Neutrophil (primary cell): ENCODE measurements around the gene ZNF385A.

Experiments used
- H3K27ac ChIP-seq: fragments of 200-600 bp; sonication (generic); 2 replicates; pipeline ENCODE4 v1.5.1; 2016; ENCODE audit warnings: mild to moderate bottlenecking, moderate library complexity
- H3K27me3 ChIP-seq: fragments of 200-600 bp; sonication (generic); 2 replicates; pipeline ENCODE4 v1.6.0; 2016; ENCODE audit warnings: mild to moderate bottlenecking
- H3K36me3 ChIP-seq: fragments of 200-600 bp; sonication (generic); 2 replicates; pipeline ENCODE4 v1.5.1; 2017
- H3K4me1 ChIP-seq, 2 experiments: fragments of 200-600 bp in 1 of 2; sonication (generic) in 1 of 2; 1 replicate in 1 of 2; 2 replicates in 1 of 2; pipeline versions ENCODE4 v1.5.1 to v1.6.1; 2013 to 2016; ENCODE audit warnings: low read depth in 1 of 2, low read length in 1 of 2, mild to moderate bottlenecking in 1 of 2, moderate library complexity in 1 of 2; ENCODE audit not compliant: control insufficient read depth in 1 of 2, insufficient read depth in 1 of 2
- H3K4me3 ChIP-seq, 2 experiments: fragments of 200-600 bp in 1 of 2; sonication (generic) in 1 of 2; 1 replicate in 1 of 2; 2 replicates in 1 of 2; pipeline ENCODE4 v1.5.1; 2013 to 2016; ENCODE audit warnings: low read depth in 1 of 2, low read length in 1 of 2, mild to moderate bottlenecking in 1 of 2, moderate library complexity in 1 of 2
- H3K9me3 ChIP-seq: fragments of 200-600 bp; sonication (generic); 2 replicates; pipeline ENCODE4 v1.5.1; 2016
- CTCF ChIP-seq: fragments of 200-600 bp; sonication (generic); IDR thresholded peaks from 2 replicates; pipeline ENCODE4 v1.5.1; 2016; ENCODE audit warnings: antibody characterized with exemption

ZNF385A gene

GRCh38 chr12:54352891-54353874 is 31.4 kb downstream of the ZNF385A start:
- no peak for TF ChIP-seq CTCF
- H3K27ac ChIP-seq, result no peak overlapping the region
- peaks cover 3% of the 10 kb centered on the region in 2 experiments for H3K4me1 ChIP-seq
- no peak overlapping the region for H3K4me3 ChIP-seq
- H3K27me3 ChIP-seq, result peaks cover 28% of the 10 kb centered on the region
- peaks cover 60% of the 10 kb centered on the region for H3K36me3 ChIP-seq
- H3K9me3 ChIP-seq, result no peaks in the 10 kb centered on the region

GRCh38 chr12:54352022-54352531 is 32.5 kb downstream of the ZNF385A start:
- H3K27ac ChIP-seq, result no peak overlapping the region
- no peaks in the 10 kb centered on the region for H3K4me1 ChIP-seq
- no peak for TF ChIP-seq CTCF
- peaks cover 71% of the 10 kb centered on the region for H3K36me3 ChIP-seq
- no peaks in the 10 kb centered on the region for H3K9me3 ChIP-seq
- H3K27me3 ChIP-seq, result peaks cover 17% of the 10 kb centered on the region
- H3K4me3 ChIP-seq, result no peak overlapping the region

GRCh38 chr12:54351341-54351740 is 33.2 kb downstream of the ZNF385A start:
- Histone ChIP-seq H3K27me3 (peaks cover 15% of the 10 kb centered on the region), H3K4me1 (no peaks in the 10 kb centered on the region), H3K4me3 (no peak overlapping the region), H3K9me3 (no peaks in the 10 kb centered on the region), H3K27ac (no peak overlapping the region), H3K36me3 (peaks cover 71% of the 10 kb centered on the region)
- TF ChIP-seq CTCF, result no peak

- no peaks in the 10 kb centered on the region for H3K4me1 ChIP-seq
- H3K9me3 ChIP-seq, result no peaks in the 10 kb centered on the region
- H3K4me3 ChIP-seq, result no peak overlapping the region
- no peak overlapping the region for H3K27ac ChIP-seq
- peaks cover 15% of the 10 kb centered on the region for H3K27me3 ChIP-seq
- peaks cover 73% of the 10 kb centered on the region for H3K36me3 ChIP-seq
- no peak for TF ChIP-seq CTCF
These were observed 33.8 kb downstream of the ZNF385A start for GRCh38 chr12:54350743-54351142.

GRCh38 chr12:54349679-54350078 is 34.9 kb downstream of the ZNF385A start:
- H3K4me3 ChIP-seq, result no peak overlapping the region
- no peaks in the 10 kb centered on the region for H3K9me3 ChIP-seq
- no peak for TF ChIP-seq CTCF
- no peaks in the 10 kb centered on the region for H3K4me1 ChIP-seq
- H3K27me3 ChIP-seq, result peaks cover 15% of the 10 kb centered on the region
- H3K27ac ChIP-seq, result no peak overlapping the region
- H3K36me3 ChIP-seq, result peaks cover 77% of the 10 kb centered on the region
